Gastroesophageal sphincter (tissue), 3 donors: ENCODE measurements around the gene MVD.

ENCODE experiments used
- EP300 ChIP-seq: sonication (generic); formaldehyde crosslinking; IDR thresholded peaks from one replicate; pipeline ENCODE4 v1.6.1; 2017; ENCODE audit warnings: antibody characterized with exemption, mild to moderate bottlenecking
- POLR2A ChIP-seq, 2 donors: fragments of 450-650 bp; IDR thresholded peaks; one replicate each; pipeline ENCODE4 v1.6.1; 2017; ENCODE audit warnings: antibody characterized with exemption in 2 of 2, mild to moderate bottlenecking in 2 of 2, moderate library complexity in 1 of 2
- POLR2AphosphoS5 ChIP-seq: sonication (generic); formaldehyde crosslinking; IDR thresholded peaks from one replicate; pipeline ENCODE4 v1.6.1; 2017; ENCODE audit warnings: antibody characterized with exemption
- TF ChIP-seq, protein P1 (sequence below), 4 experiments: fragments of 200-600 bp in 2 of 4; fragments of 450-650 bp in 2 of 4; sonication (generic) in 1 of 4; IDR thresholded peaks; one replicate each; pipeline ENCODE4 v1.5.1; 2017 to 2019; ENCODE audit warnings: antibody characterized with exemption in 4 of 4, mild to moderate bottlenecking in 2 of 4, moderate library complexity in 2 of 4

DNA sequence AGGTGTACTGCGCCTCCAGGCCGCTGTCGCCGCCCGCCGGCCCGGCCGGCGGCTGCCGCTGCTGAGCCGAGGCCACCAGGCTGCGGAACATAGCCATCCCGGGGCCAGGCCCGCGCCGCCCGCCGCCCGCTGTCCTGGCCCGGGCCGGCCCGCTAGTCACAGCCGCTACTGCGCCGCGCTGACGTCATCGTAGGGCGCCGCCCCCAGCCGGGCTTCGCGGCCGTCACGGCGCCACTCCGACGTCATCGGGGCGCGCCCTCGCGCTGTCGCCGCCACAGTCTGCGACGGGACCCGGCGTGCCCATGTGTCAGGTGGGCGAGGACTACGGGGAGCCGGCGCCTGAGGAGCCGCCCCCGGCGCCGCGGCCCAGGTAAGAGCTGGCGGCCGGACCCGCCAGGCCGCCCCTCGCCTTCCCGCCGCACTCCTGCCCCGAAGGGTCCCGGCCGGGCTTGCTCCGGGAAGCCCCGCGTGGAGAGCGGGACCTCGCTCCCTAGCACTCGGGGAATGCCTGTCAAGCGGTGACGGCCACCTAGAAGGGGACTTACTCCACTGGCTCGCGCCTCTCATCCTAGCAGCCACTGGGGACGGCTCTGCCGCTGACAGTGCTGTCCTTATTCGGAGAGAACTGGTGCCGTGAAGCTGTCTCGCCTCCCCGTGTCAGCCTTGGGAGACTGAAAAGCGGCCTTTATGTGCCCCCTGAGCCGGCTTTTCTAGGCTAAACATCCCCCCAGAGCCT, 43.5 kb upstream of the MVD start, which contains the start of the genes CTU2 and RNF166:
- TF ChIP-seq, protein P1, sequence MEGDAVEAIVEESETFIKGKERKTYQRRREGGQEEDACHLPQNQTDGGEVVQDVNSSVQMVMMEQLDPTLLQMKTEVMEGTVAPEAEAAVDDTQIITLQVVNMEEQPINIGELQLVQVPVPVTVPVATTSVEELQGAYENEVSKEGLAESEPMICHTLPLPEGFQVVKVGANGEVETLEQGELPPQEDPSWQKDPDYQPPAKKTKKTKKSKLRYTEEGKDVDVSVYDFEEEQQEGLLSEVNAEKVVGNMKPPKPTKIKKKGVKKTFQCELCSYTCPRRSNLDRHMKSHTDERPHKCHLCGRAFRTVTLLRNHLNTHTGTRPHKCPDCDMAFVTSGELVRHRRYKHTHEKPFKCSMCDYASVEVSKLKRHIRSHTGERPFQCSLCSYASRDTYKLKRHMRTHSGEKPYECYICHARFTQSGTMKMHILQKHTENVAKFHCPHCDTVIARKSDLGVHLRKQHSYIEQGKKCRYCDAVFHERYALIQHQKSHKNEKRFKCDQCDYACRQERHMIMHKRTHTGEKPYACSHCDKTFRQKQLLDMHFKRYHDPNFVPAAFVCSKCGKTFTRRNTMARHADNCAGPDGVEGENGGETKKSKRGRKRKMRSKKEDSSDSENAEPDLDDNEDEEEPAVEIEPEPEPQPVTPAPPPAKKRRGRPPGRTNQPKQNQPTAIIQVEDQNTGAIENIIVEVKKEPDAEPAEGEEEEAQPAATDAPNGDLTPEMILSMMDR (IDR thresholded peaks at IDR 0.05), result peak in 1 of 4 experiments; percentile 9
- TF ChIP-seq POLR2AphosphoS5, result peak; percentile 80
- no peak for TF ChIP-seq EP300
- TF ChIP-seq POLR2A (IDR thresholded peaks at IDR 0.05), result peak; percentile 93
